ENCODE data around the gene CORO1C.

CORO1C gene

GRCh38 chr12:108696111-108696995 is 35.0 kb downstream of the CORO1C start:
- peak; percentile 89 for DNase-seq

GRCh38 chr12:108694812-108695278 is 36.5 kb downstream of the CORO1C start:
- DNase-seq: peak; percentile 58

- DNase-seq: no peak
These were observed 37.6 kb downstream of the CORO1C start for GRCh38 chr12:108693751-108694150.

- DNase-seq: no peak
These were observed 38.1 kb downstream of the CORO1C start for GRCh38 chr12:108693186-108693730.

- peak; percentile 46 for DNase-seq
These were observed 39.1 kb downstream of the CORO1C start for GRCh38 chr12:108691998-108692808.

- DNase-seq: peak; percentile 100
These were observed 39.9 kb downstream of the CORO1C start for GRCh38 chr12:108691175-108691997.

GRCh38 chr12:108690542-108691174 is 40.7 kb downstream of the CORO1C start:
- DNase-seq: no peak

GRCh38 chr12:108690191-108690518 is 41.2 kb downstream of the CORO1C start:
- no peak for DNase-seq

- DNase-seq: peak; percentile 39
These were observed 41.8 kb downstream of the CORO1C start for GRCh38 chr12:108689314-108690190.

GRCh38 chr12:108686780-108687179 is 44.5 kb downstream of the CORO1C start:
- DNase-seq: no peak

- no peak for DNase-seq
These were observed 45.7 kb downstream of the CORO1C start for GRCh38 chr12:108685469-108686260.

- no peak for DNase-seq
These were observed 47.3 kb downstream of the CORO1C start for GRCh38 chr12:108683906-108684556.

GRCh38 chr12:108681317-108681716 is 50.0 kb downstream of the CORO1C start:
- no peak for DNase-seq

GRCh38 chr12:108679106-108679681 is 52.1 kb downstream of the CORO1C start:
- DNase-seq: no peak

- no peak for DNase-seq
These were observed 53.1 kb downstream of the CORO1C start for GRCh38 chr12:108678104-108678730.

- DNase-seq: no peak
These were observed 53.9 kb downstream of the CORO1C start for GRCh38 chr12:108677381-108677780.

- no peak for DNase-seq
These were observed 54.6 kb downstream of the CORO1C start for GRCh38 chr12:108676707-108677106.

GRCh38 chr12:108675792-108676191 is 55.5 kb downstream of the CORO1C start:
- DNase-seq: no peak

- no peak for DNase-seq
These were observed 59.3 kb downstream of the CORO1C start for GRCh38 chr12:108672054-108672453.
